Vagina (tissue), 2 donors: ENCODE data around the gene DNAJC5. TPM values are rescaled to one million over a fixed set of nuclear protein-coding genes. Genes with fewer than 3 reads are reported as not detected.
A peak's percentile ranks its signal among the peaks of the same experiment; 100 is the strongest.

Experiments
- DNase-seq, 2 donors: peaks; one replicate each; pipeline ENCODE4 v3.0.0-alpha.2; 2017; ENCODE audit errors: extremely low spot score in 2 of 2
- H3K27ac ChIP-seq: fragments of 200-600 bp; sonication (generic); one replicate; pipeline ENCODE4 v1.5.1; 2019
- H3K27me3 ChIP-seq: fragments of 200-600 bp; sonication (generic); one replicate; pipeline ENCODE4 v1.5.1; 2019
- H3K36me3 ChIP-seq, 2 donors: fragments of 200-600 bp; sonication (generic); one replicate each; pipeline ENCODE4 v1.5.1; 2017 to 2019
- H3K4me1 ChIP-seq: fragments of 200-600 bp; sonication (generic); one replicate; pipeline ENCODE4 v1.5.1; 2019
- H3K4me3 ChIP-seq, 2 donors: fragments of 200-600 bp; sonication (generic); 1 replicate in 1 of 2; 2 replicates in 1 of 2; pipeline ENCODE4 v1.5.1; 2016 to 2019
- H3K9me3 ChIP-seq: fragments of 200-600 bp; sonication (generic); one replicate; pipeline ENCODE4 v1.5.1; 2019
- POLR2A ChIP-seq, 2 donors: fragments of 450-650 bp; IDR thresholded peaks; one replicate each; pipeline ENCODE4 v1.6.1; 2017; ENCODE audit warnings: antibody characterized with exemption in 2 of 2, mild to moderate bottlenecking in 2 of 2, moderate library complexity in 2 of 2
- POLR2AphosphoS5 ChIP-seq, 2 donors: sonication (generic); formaldehyde crosslinking; IDR thresholded peaks; one replicate each; pipeline ENCODE4 v1.9.0; 2017; ENCODE audit warnings: antibody characterized with exemption in 2 of 2, mild to moderate bottlenecking in 2 of 2, low read depth in 1 of 2; ENCODE audit not compliant: insufficient read depth in 1 of 2
- intact Hi-C: fragments of 100-400 bp; cut with DNase I; formaldehyde crosslinking; loops from one replicate; pipeline ENCODE4 v1.15.1; 2023
- total RNA-seq: library from RNA; depleted of rRNA; stranded (reverse); fragments of >200 nt; gene quantifications from one replicate; pipeline ENCODE4 v1.2.3, GENCODE V29; 2016
- TF ChIP-seq, protein P1 (sequence below), 3 experiments: fragments of 450-650 bp in 2 of 3; fragments of 200-600 bp in 1 of 3; sonication (generic) in 1 of 3; IDR thresholded peaks; one replicate each; pipeline ENCODE4 v1.5.1; 2017 to 2019; ENCODE audit warnings: antibody characterized with exemption in 3 of 3, mild to moderate bottlenecking in 2 of 3, moderate library complexity in 2 of 3

The DNAJC5 gene
- total RNA-seq, 1 donor from 2014 or later = 25.8 TPM

DNA sequence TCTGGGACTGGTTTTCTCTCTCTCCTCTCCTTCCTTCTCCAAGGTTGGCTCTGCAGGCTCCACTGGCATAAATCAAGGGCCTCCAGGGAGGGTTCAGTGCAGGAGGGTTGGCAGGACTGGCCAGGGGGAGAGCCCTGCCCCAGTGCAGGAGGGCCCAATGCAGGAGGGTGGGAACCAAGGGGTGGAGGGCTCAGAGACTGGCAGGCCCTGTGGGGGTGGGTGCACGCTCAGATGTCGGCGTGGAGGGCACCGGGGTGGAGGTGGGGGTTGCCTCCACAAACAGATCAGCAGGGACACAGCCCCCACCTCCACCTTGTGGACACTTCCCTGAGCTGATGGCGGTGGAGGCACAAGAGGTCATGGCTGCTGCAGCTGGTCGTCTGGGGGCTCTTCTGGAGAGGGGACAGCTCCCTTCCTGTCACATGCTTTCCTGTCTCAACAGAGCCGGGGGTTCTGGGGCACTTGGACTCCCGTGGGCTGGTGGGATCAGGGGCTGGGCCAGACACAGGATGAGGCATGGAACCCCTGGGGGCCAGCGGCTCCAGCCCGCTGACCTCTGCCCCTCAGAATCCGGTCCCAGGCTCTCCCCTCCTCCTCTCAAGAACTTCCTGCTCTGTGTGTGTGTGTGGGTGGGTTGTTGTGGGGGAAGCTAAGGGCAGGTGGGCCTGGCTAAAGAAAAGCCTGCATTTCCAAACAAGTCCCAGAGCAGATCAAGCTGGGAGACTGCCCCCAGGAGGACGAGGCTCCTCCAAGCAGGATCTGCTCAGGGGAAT lies 36.3 kb upstream of the DNAJC5 start:
- intact Hi-C loops = no loop called here
- peaks cover 52% of the 10 kb centered on the region for H3K4me1 ChIP-seq

DNA sequence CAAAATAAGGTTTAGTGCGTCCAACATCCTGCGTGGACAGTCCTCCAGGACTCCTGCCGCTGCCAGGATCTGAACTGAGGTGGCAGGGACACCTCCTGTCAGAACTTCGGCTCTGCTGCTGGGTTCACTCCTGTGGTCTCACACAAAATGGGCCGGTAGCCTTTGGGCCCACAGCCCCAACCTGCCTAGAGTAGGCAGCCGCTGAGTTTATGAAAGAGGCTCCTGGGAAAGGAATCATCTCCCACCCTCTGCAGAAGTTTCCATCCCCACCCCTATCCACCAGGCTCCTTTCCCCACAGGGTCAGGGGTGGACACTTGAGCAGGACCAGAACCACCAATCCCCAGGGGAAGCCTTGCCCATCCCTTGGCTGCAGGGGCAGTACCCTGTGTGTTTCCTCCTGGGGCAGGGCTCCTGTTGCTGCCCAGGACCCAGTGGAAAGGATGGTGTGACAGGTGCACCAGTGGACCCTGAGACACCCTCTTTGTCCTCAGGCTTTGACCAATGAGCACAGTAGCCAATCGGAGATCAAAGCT lies 35.7 kb upstream of the DNAJC5 start:
- no peaks in the 10 kb centered on the region for H3K27me3 ChIP-seq
- peak overlapping the region; percentile 2 for H3K27ac ChIP-seq
- no peaks in the 10 kb centered on the region for H3K9me3 ChIP-seq
- H3K4me3 ChIP-seq = no peak overlapping the region
- intact Hi-C loops = no loop called here
- no peak for DNase-seq
- H3K36me3 ChIP-seq = peaks cover 0 to 8% of the 10 kb centered on the region in 2 donors
- TF ChIP-seq POLR2A (IDR thresholded peaks at IDR 0.05) = no peak
- no peak for TF ChIP-seq POLR2AphosphoS5 (IDR thresholded peaks at IDR 0.05; ENCODE audit: insufficient read depth in 1 of 2, low read depth in 1 of 2)
- TF ChIP-seq, protein P1, sequence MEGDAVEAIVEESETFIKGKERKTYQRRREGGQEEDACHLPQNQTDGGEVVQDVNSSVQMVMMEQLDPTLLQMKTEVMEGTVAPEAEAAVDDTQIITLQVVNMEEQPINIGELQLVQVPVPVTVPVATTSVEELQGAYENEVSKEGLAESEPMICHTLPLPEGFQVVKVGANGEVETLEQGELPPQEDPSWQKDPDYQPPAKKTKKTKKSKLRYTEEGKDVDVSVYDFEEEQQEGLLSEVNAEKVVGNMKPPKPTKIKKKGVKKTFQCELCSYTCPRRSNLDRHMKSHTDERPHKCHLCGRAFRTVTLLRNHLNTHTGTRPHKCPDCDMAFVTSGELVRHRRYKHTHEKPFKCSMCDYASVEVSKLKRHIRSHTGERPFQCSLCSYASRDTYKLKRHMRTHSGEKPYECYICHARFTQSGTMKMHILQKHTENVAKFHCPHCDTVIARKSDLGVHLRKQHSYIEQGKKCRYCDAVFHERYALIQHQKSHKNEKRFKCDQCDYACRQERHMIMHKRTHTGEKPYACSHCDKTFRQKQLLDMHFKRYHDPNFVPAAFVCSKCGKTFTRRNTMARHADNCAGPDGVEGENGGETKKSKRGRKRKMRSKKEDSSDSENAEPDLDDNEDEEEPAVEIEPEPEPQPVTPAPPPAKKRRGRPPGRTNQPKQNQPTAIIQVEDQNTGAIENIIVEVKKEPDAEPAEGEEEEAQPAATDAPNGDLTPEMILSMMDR (IDR thresholded peaks at IDR 0.05) = no peak
- peaks cover 51% of the 10 kb centered on the region for H3K4me1 ChIP-seq

More for the DNA sequence above, 36.3 kb upstream of the DNAJC5 start:
- Histone ChIP-seq H3K9me3 (no peaks in the 10 kb centered on the region), H3K4me3 (no peak overlapping the region), H3K36me3 (peaks cover 0 to 8% of the 10 kb centered on the region in 2 donors), H3K27ac (peak overlapping the region; percentile 2), H3K27me3 (no peaks in the 10 kb centered on the region)
- TF ChIP-seq, protein P1 (IDR thresholded peaks at IDR 0.05) = no peak
- no peak for TF ChIP-seq POLR2A (IDR thresholded peaks at IDR 0.05)
- TF ChIP-seq POLR2AphosphoS5 (IDR thresholded peaks at IDR 0.05; ENCODE audit: insufficient read depth in 1 of 2, low read depth in 1 of 2) = no peak
- no peak for DNase-seq

DNA sequence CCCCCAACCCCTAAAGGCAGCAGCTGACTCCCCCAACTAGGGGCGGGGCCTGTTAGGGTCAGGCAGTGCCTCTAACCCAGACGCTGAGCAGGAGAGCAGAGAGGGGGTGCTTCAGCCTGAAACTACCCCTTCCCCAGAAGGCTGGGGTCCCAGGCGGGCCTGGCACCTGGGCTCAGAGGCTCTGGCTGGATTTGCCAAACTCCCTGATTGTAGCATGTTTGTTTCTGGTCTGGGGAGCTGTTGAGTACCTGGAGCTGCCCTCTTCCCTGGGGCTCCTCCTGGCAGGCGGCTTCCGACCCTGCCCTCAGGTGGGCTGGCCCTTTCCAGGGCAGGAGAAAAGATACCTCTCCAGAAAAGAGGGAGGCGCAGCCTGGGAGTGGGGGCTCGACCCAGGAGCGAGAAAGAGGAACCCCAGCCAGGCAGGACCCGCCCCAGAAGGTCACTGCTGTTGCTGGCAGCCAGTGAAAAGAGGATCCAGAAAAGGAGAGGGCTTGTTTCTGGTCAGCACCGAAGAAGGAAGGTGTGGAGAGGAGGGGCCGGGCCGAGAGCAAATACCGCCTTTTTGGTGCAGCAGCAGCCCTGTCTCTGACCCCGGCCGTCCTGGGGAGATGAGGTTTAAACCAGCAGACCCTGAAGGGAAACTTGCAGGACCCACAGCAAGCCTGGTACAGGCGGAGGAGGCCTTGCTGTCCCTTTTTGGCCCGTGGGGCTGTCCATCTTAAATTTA lies 34.4 kb upstream of the DNAJC5 start:
- H3K4me1 ChIP-seq = peaks cover 45% of the 10 kb centered on the region
- DNase-seq = no peak
- intact Hi-C loops = no loop called here

DNA sequence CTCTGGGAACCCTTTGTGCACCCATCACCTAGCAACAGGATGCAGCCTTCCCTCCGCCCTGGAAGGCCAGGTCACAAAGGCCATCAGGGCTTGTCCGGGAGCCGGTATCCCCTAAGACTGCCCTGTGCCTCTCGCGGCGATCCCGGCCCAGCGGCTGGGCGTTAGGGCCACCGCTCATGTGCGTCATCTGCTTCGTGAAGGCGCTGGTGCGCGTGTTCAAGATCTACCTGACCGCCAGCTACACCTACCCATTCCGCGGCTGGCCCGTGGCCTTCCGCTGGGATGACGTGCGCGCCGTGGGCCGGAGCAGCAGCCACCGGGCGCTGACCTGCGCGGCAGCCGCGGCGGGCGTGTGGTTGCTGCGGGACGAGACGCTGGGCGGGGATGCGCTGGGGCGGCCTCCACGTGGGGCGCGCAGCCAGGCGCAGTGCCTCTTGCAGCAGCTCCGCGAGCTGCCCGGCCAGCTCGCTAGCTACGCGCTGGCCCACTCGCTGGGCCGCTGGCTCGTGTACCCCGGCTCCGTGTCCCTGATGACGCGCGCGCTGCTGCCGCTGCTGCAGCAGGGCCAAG lies 33.5 kb upstream of the DNAJC5 start, which contains the start of gene ABHD16B:
TSS of gene ABHD16B (plus strand) at position 134 of the 570 bp plus-strand sequence. CDS start at position 177, 43 bp downstream.
- H3K36me3 ChIP-seq = peaks cover 0 to 8% of the 10 kb centered on the region in 2 donors
- H3K4me3 ChIP-seq = no peak within 1 kb of the TSS
- no peaks in the 10 kb centered on the region for H3K9me3 ChIP-seq
- TF ChIP-seq POLR2AphosphoS5 (IDR thresholded peaks at IDR 0.05; ENCODE audit: insufficient read depth in 1 of 2, low read depth in 1 of 2) = no peak
- no peak for TF ChIP-seq POLR2A (IDR thresholded peaks at IDR 0.05)
- TF ChIP-seq, protein P1 (IDR thresholded peaks at IDR 0.05) = no peak
- H3K27ac ChIP-seq = no peak within 1 kb of the TSS
- H3K4me1 ChIP-seq = peaks cover 46% of the 10 kb centered on the region
- no peaks in the 10 kb centered on the region for H3K27me3 ChIP-seq
- DNase-seq = no peak
- intact Hi-C loops = no loop called here

More for the DNA sequence above, 34.4 kb upstream of the DNAJC5 start:
- H3K27ac ChIP-seq = no peak overlapping the region
- no peak overlapping the region for H3K4me3 ChIP-seq
- no peaks in the 10 kb centered on the region for H3K27me3 ChIP-seq
- TF ChIP-seq POLR2AphosphoS5 (IDR thresholded peaks at IDR 0.05; ENCODE audit: insufficient read depth in 1 of 2, low read depth in 1 of 2) = no peak
- TF ChIP-seq POLR2A (IDR thresholded peaks at IDR 0.05) = no peak
- TF ChIP-seq, protein P1 (IDR thresholded peaks at IDR 0.05) = no peak
- H3K36me3 ChIP-seq = peaks cover 0 to 8% of the 10 kb centered on the region in 2 donors
- H3K9me3 ChIP-seq = no peaks in the 10 kb centered on the region
